Measurements from ENCODE around the gene DTNA. TPM values are rescaled to one million over a fixed set of nuclear protein-coding genes. Genes with fewer than 3 reads are reported as not detected.

The DTNA gene
- total and polyA plus RNA-seq, 2 of the 8 experiments (the other 6 are each of a cell fraction or from before 2014, with no cell fraction given): 30.2 to 32.7 TPM

DNA sequence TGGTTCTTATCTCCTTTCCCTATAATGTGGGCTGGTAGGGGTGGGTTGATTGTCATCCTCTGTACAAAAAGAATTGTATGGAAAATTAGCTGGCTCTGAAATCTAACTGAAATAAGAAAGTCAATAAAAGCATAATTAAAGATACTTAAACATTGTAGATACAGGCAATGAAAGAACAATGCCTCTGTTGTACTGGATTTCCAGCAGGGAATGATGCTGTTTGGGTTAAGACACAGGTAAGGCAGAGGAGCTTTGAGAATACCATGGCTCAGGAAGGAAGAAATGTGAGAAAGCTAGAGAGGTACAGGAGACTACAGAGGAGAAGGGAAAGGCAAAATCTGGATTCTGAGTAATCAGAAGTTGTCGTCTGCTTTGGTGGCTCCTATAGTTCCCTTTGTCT, 10.1 kb downstream of the DTNA start (continued):
- TF ChIP-seq, protein P1, sequence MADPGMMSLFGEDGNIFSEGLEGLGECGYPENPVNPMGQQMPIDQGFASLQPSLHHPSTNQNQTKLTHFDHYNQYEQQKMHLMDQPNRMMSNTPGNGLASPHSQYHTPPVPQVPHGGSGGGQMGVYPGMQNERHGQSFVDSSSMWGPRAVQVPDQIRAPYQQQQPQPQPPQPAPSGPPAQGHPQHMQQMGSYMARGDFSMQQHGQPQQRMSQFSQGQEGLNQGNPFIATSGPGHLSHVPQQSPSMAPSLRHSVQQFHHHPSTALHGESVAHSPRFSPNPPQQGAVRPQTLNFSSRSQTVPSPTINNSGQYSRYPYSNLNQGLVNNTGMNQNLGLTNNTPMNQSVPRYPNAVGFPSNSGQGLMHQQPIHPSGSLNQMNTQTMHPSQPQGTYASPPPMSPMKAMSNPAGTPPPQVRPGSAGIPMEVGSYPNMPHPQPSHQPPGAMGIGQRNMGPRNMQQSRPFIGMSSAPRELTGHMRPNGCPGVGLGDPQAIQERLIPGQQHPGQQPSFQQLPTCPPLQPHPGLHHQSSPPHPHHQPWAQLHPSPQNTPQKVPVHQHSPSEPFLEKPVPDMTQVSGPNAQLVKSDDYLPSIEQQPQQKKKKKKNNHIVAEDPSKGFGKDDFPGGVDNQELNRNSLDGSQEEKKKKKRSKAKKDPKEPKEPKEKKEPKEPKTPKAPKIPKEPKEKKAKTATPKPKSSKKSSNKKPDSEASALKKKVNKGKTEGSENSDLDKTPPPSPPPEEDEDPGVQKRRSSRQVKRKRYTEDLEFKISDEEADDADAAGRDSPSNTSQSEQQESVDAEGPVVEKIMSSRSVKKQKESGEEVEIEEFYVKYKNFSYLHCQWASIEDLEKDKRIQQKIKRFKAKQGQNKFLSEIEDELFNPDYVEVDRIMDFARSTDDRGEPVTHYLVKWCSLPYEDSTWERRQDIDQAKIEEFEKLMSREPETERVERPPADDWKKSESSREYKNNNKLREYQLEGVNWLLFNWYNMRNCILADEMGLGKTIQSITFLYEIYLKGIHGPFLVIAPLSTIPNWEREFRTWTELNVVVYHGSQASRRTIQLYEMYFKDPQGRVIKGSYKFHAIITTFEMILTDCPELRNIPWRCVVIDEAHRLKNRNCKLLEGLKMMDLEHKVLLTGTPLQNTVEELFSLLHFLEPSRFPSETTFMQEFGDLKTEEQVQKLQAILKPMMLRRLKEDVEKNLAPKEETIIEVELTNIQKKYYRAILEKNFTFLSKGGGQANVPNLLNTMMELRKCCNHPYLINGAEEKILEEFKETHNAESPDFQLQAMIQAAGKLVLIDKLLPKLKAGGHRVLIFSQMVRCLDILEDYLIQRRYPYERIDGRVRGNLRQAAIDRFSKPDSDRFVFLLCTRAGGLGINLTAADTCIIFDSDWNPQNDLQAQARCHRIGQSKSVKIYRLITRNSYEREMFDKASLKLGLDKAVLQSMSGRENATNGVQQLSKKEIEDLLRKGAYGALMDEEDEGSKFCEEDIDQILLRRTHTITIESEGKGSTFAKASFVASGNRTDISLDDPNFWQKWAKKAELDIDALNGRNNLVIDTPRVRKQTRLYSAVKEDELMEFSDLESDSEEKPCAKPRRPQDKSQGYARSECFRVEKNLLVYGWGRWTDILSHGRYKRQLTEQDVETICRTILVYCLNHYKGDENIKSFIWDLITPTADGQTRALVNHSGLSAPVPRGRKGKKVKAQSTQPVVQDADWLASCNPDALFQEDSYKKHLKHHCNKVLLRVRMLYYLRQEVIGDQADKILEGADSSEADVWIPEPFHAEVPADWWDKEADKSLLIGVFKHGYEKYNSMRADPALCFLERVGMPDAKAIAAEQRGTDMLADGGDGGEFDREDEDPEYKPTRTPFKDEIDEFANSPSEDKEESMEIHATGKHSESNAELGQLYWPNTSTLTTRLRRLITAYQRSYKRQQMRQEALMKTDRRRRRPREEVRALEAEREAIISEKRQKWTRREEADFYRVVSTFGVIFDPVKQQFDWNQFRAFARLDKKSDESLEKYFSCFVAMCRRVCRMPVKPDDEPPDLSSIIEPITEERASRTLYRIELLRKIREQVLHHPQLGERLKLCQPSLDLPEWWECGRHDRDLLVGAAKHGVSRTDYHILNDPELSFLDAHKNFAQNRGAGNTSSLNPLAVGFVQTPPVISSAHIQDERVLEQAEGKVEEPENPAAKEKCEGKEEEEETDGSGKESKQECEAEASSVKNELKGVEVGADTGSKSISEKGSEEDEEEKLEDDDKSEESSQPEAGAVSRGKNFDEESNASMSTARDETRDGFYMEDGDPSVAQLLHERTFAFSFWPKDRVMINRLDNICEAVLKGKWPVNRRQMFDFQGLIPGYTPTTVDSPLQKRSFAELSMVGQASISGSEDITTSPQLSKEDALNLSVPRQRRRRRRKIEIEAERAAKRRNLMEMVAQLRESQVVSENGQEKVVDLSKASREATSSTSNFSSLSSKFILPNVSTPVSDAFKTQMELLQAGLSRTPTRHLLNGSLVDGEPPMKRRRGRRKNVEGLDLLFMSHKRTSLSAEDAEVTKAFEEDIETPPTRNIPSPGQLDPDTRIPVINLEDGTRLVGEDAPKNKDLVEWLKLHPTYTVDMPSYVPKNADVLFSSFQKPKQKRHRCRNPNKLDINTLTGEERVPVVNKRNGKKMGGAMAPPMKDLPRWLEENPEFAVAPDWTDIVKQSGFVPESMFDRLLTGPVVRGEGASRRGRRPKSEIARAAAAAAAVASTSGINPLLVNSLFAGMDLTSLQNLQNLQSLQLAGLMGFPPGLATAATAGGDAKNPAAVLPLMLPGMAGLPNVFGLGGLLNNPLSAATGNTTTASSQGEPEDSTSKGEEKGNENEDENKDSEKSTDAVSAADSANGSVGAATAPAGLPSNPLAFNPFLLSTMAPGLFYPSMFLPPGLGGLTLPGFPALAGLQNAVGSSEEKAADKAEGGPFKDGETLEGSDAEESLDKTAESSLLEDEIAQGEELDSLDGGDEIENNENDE (IDR thresholded peaks at IDR 0.05; ENCODE audit: insufficient replicate concordance, low read length): no peak
- TF ChIP-seq, protein P2, sequence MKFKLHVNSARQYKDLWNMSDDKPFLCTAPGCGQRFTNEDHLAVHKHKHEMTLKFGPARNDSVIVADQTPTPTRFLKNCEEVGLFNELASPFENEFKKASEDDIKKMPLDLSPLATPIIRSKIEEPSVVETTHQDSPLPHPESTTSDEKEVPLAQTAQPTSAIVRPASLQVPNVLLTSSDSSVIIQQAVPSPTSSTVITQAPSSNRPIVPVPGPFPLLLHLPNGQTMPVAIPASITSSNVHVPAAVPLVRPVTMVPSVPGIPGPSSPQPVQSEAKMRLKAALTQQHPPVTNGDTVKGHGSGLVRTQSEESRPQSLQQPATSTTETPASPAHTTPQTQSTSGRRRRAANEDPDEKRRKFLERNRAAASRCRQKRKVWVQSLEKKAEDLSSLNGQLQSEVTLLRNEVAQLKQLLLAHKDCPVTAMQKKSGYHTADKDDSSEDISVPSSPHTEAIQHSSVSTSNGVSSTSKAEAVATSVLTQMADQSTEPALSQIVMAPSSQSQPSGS (IDR thresholded peaks at IDR 0.05; ENCODE audit: low read length): no peak
- TF ChIP-seq SAP30 (IDR thresholded peaks at IDR 0.05; ENCODE audit: insufficient read depth, insufficient replicate concordance, low read length) (no peak), FOSL1 (IDR thresholded peaks at IDR 0.05; ENCODE audit: insufficient read depth, low read depth, low read length) (no peak), KDM1A (IDR thresholded peaks at IDR 0.05; ENCODE audit: borderline replicate concordance, low read length) (no peak), GTF2F1 (IDR thresholded peaks at IDR 0.05; ENCODE audit: borderline replicate concordance, low read depth, low read length) (no peak), ASH2L (IDR thresholded peaks at IDR 0.05; ENCODE audit: low read length) (no peak)
